Measurements from ENCODE around the gene DGKZ. TPM values are rescaled to one million over a fixed set of nuclear protein-coding genes. Genes with fewer than 3 reads are reported as not detected.

The DGKZ gene
- total and polyA plus RNA-seq, 4 donors, result 33.3 to 63.2 (median 44.1) TPM

DNA sequence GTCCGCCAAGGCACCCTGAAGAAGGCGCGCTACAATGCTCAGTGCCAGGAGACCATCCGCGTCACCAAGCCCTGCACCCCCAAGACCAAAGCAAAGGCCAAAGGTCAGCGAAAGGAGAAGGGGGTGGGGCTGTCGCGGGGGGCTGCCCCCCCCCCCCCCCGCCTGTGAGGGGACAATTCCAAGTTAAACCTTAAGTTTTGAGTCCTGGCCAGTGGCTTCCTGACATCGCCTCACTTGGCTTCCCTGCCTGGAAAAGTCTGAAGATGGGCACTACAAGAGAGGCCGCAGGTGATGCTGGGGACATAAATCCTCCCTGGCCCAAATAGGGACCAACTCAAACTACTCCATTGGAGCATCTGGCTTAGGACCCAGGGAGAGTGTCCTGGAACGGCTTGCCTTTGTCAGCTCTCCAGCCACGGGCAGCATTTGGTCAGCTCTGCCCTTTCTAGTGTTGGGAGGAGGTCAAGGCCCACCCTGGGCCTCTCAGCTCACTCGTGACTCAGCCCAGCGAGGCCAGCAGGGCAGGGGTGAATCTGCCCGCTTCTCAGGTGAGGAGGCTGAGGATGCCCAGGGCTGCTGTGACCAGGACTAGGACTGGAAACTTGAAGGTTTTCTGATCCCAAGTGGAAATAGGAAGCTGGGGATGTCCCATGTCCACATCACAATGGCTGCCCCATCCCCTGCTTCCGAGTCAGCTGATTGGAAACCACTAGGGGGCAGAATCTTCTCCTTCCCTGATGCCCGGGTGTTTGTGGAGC is 35.6 kb downstream of the DGKZ start:
- ATAC-seq (ENCODE audit: insufficient read depth, low FRiP score), result no peak

DNA sequence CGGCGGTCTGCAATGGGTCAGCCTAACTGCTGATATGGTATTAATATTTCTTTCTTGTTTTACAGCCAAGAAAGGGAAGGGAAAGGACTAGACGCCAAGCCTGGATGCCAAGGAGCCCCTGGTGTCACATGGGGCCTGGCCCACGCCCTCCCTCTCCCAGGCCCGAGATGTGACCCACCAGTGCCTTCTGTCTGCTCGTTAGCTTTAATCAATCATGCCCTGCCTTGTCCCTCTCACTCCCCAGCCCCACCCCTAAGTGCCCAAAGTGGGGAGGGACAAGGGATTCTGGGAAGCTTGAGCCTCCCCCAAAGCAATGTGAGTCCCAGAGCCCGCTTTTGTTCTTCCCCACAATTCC is 36.1 kb downstream of the DGKZ start:
- Histone ChIP-seq H3K9ac (ENCODE audit: insufficient read depth in 1 of 2, low read length in 2 of 2) (no peak overlapping the region), H3K4me1 (ENCODE audit: control insufficient read depth in 5 of 5, insufficient read depth in 5 of 5, low read length in 5 of 5) (peaks cover 0 to 29% (median 7%) of the 10 kb centered on the region in 5 donors), H3K36me3 (ENCODE audit: control insufficient read depth in 4 of 4, insufficient read depth in 4 of 4, low read length in 4 of 4) (peaks cover 0 to 7% (median 3%) of the 10 kb centered on the region in 4 donors), H3K27ac (ENCODE audit: low read depth in 1 of 2, low read length in 1 of 2) (no peak overlapping the region), H3K4me3 (no peak overlapping the region), H3K9me3 (ENCODE audit: control insufficient read depth in 4 of 4, insufficient read depth in 3 of 4, low read length in 3 of 4) (no peaks in the 10 kb centered on the region), H3K27me3 (ENCODE audit: control insufficient read depth in 3 of 3, insufficient read depth in 3 of 3, low read length in 2 of 3) (peaks cover 0 to 10% (median 2%) of the 10 kb centered on the region in 3 donors)
- TF ChIP-seq, protein P1, sequence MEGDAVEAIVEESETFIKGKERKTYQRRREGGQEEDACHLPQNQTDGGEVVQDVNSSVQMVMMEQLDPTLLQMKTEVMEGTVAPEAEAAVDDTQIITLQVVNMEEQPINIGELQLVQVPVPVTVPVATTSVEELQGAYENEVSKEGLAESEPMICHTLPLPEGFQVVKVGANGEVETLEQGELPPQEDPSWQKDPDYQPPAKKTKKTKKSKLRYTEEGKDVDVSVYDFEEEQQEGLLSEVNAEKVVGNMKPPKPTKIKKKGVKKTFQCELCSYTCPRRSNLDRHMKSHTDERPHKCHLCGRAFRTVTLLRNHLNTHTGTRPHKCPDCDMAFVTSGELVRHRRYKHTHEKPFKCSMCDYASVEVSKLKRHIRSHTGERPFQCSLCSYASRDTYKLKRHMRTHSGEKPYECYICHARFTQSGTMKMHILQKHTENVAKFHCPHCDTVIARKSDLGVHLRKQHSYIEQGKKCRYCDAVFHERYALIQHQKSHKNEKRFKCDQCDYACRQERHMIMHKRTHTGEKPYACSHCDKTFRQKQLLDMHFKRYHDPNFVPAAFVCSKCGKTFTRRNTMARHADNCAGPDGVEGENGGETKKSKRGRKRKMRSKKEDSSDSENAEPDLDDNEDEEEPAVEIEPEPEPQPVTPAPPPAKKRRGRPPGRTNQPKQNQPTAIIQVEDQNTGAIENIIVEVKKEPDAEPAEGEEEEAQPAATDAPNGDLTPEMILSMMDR (IDR thresholded peaks at IDR 0.05; ENCODE audit: control extremely low read depth, extremely low read depth), result no peak
- 80 to 83% methylated on average over 7 of the region's 7 CpGs for WGBS, 2 donors
- ATAC-seq (ENCODE audit: insufficient read depth, low FRiP score), result no peak
- no peak for DNase-seq

More for the DNA sequence above, 35.6 kb downstream of the DGKZ start:
- 55 to 56% methylated on average over 18 of the region's 18 CpGs for WGBS, 2 donors
- H3K4me1 ChIP-seq (ENCODE audit: control insufficient read depth in 5 of 5, insufficient read depth in 5 of 5, low read length in 5 of 5), result peaks cover 0 to 23% (median 7%) of the 10 kb centered on the region in 5 donors
- peak; percentile 51 to 66 (median 58) for DNase-seq
- TF ChIP-seq, protein P1 (IDR thresholded peaks at IDR 0.05; ENCODE audit: control extremely low read depth, extremely low read depth), result no peak
- no peak overlapping the region for H3K27ac ChIP-seq (ENCODE audit: low read depth in 1 of 2, low read length in 1 of 2)
- no peak overlapping the region for H3K9ac ChIP-seq (ENCODE audit: insufficient read depth in 1 of 2, low read length in 2 of 2)
- H3K27me3 ChIP-seq (ENCODE audit: control insufficient read depth in 3 of 3, insufficient read depth in 3 of 3, low read length in 2 of 3), result peaks cover 0 to 7% (median 0%) of the 10 kb centered on the region in 3 donors
- H3K4me3 ChIP-seq, result no peak overlapping the region
- H3K36me3 ChIP-seq (ENCODE audit: control insufficient read depth in 4 of 4, insufficient read depth in 4 of 4, low read length in 4 of 4), result peaks cover 0 to 7% (median 4%) of the 10 kb centered on the region in 4 donors
- no peaks in the 10 kb centered on the region for H3K9me3 ChIP-seq (ENCODE audit: control insufficient read depth in 4 of 4, insufficient read depth in 3 of 4, low read length in 3 of 4)

DNA sequence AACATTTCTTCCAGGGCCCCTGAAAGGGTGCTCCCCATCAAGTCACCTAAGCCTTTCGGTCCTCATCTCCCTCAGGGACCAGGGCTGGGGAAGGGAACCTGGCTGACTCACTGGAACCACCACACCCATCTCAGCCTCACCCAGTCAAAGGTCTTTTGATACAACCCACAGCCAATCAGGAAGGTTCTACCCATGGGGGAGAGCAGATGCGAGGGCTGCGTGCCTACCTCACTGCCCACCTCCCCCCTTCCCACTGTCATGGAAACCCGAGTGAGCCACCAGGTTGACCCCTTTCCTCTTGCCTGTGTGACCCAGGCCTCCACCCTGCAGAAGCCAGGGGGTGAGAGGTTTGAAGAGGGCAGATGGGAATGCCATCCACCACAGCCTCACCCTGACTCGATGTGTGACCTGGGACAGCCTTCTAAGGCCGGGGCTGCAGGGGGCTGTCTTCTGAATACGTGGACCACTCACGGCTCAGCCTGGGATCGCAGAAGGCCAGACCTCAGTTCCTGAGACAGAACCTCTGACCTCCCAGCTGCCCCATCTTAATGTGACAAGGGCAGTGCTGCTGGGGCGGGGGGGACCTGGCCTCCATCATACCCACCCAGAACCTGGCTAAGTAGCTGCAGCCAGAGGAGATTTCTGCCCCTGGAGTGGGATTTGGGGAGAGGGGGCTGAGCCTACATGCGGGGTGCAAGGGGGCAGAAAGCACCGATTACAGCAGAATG is 36.9 kb downstream of the DGKZ start:
- TF ChIP-seq, protein P1 (IDR thresholded peaks at IDR 0.05; ENCODE audit: control extremely low read depth, extremely low read depth), result no peak
- Histone ChIP-seq H3K4me3 (no peak overlapping the region), H3K9me3 (ENCODE audit: control insufficient read depth in 4 of 4, insufficient read depth in 3 of 4, low read length in 3 of 4) (no peaks in the 10 kb centered on the region), H3K4me1 (ENCODE audit: control insufficient read depth in 5 of 5, insufficient read depth in 5 of 5, low read length in 5 of 5) (peaks cover 0 to 32% (median 7%) of the 10 kb centered on the region in 5 donors), H3K9ac (ENCODE audit: insufficient read depth in 1 of 2, low read length in 2 of 2) (no peak overlapping the region), H3K27ac (ENCODE audit: low read depth in 1 of 2, low read length in 1 of 2) (no peak overlapping the region), H3K36me3 (ENCODE audit: control insufficient read depth in 4 of 4, insufficient read depth in 4 of 4, low read length in 4 of 4) (peaks cover 0 to 7% (median 3%) of the 10 kb centered on the region in 4 donors), H3K27me3 (ENCODE audit: control insufficient read depth in 3 of 3, insufficient read depth in 3 of 3, low read length in 2 of 3) (peaks cover 0 to 17% (median 9%) of the 10 kb centered on the region in 3 donors)
- WGBS, 2 donors, result 88 to 94% methylated on average over 12 of the region's 12 CpGs
- ATAC-seq (ENCODE audit: insufficient read depth, low FRiP score), result no peak
- DNase-seq, result no peak

Data from lung (tissue), 12 donors.